Sigmoid colon (tissue), 7 donors: ENCODE results near the gene RNF7. TPM values are rescaled to one million over a fixed set of nuclear protein-coding genes. Genes with fewer than 3 reads are reported as not detected.
"Not testable (repeated sequence)": the region's sequence is repeated elsewhere in the genome, so short reads cannot be mapped to it uniquely, and the experiment has no call there.

Experiments used
- DNase-seq: peaks from one replicate; pipeline ENCODE4 v3.0.0-alpha.2; 2019
- H3K27ac ChIP-seq, 4 donors: fragments of 200-600 bp; sonication (generic); one replicate each; pipeline ENCODE4 v1.5.1; 2016 to 2019; ENCODE audit warnings: mild to moderate bottlenecking in 1 of 4
- H3K27me3 ChIP-seq, 3 donors: fragments of 200-600 bp; sonication (generic); one replicate each; pipeline ENCODE4 v1.5.1; 2019; ENCODE audit warnings: mild to moderate bottlenecking in 1 of 3
- H3K36me3 ChIP-seq, 4 donors: fragments of 200-600 bp; sonication (generic); one replicate each; pipeline ENCODE4 v1.5.1; 2016 to 2019
- H3K4me1 ChIP-seq, 4 donors: fragments of 200-600 bp; sonication (generic); one replicate each; pipeline ENCODE4 v1.5.1; 2017 to 2019
- H3K4me3 ChIP-seq, 4 donors: fragments of 200-600 bp; sonication (generic); one replicate each; pipeline ENCODE4 v1.5.1; 2017 to 2019; ENCODE audit warnings: mild to moderate bottlenecking in 2 of 4, moderate library complexity in 1 of 4
- H3K9me3 ChIP-seq, 4 donors: fragments of 200-600 bp in 3 of 4; sonication (generic) in 3 of 4; one replicate each; pipeline versions ENCODE4 v1.5.1 to v1.6.1; 2013 to 2019
- EP300 ChIP-seq, 4 donors: sonication (generic); formaldehyde crosslinking; IDR thresholded peaks; one replicate each; pipeline ENCODE4 v1.6.1; 2017; ENCODE audit warnings: antibody characterized with exemption in 4 of 4
- POLR2A ChIP-seq, 2 donors: fragments of 450-650 bp; IDR thresholded peaks; one replicate each; pipeline ENCODE4 v1.6.1; 2016; ENCODE audit warnings: antibody characterized with exemption in 2 of 2, mild to moderate bottlenecking in 2 of 2, moderate library complexity in 2 of 2
- POLR2AphosphoS5 ChIP-seq, 4 donors: sonication (generic); formaldehyde crosslinking; IDR thresholded peaks; one replicate each; pipeline ENCODE4 v1.6.1; 2017; ENCODE audit warnings: antibody characterized with exemption in 4 of 4
- WGBS, 2 donors: extraction: QIAGEN DNeasy Blood & Tissue Kit; methylation state at CpG; one replicate each; pipeline ENCODE4 v1.1.7; 2013; 5-methylcytosine and 5-hydroxymethylcytosine counted together
- intact Hi-C: fragments of 100-400 bp; cut with DNase I; formaldehyde crosslinking; loops from one replicate; pipeline ENCODE4 v1.15.1; 2023
- polyA plus RNA-seq, 3 donors: library from polyadenylated mRNA; stranded (reverse); fragments of 200-250 nt; gene quantifications; one replicate each; pipeline ENCODE4 v1.2.3, GENCODE V29; 2013
- total RNA-seq, 4 donors: library from RNA; depleted of rRNA; stranded (reverse); fragments of >200 nt; gene quantifications; one replicate each; pipeline ENCODE4 v1.1.0, GENCODE V29; 2016
- TF ChIP-seq, protein P1 (sequence below), 4 experiments: fragments of 450-650 bp in 3 of 4; fragments of 200-600 bp in 1 of 4; IDR thresholded peaks; one replicate each; pipeline ENCODE4 v1.5.1; 2016 to 2019; ENCODE audit warnings: antibody characterized with exemption in 4 of 4, mild to moderate bottlenecking in 3 of 4, moderate library complexity in 2 of 4
- donor health status: healthy with polysubstance abuse.
- donor health status: Bipolar disorder and iron deficiency.
- donor health status: healthy.

Gene RNF7
- total and polyA plus RNA-seq, 7 donors, result 87.2 to 292 (median 139) TPM

DNA sequence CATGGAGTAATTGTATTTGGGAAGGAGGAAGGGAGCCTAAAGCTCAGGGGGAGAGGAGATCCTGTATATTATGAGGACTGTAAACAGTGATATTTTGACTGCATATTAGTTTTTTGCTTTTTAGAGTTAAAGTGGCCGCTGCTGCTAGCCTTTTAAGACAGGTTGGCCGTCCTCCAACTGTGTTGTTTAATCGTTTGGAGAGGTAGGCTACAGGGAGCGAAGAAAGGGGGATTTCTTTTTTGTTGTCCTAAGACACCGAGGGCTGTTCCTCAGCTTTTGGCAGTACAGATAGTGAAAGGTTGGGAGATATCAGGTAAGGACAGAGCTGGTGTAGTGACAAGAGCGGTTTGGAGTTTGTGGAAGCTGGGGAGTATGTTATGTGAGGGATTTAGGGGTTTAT is 38.2 kb upstream of the RNF7 start:
- no peak for TF ChIP-seq EP300 (IDR thresholded peaks at IDR 0.05)
- no peak for TF ChIP-seq POLR2A (IDR thresholded peaks at IDR 0.05)
- no peak for TF ChIP-seq POLR2AphosphoS5 (IDR thresholded peaks at IDR 0.05)
- TF ChIP-seq, protein P1, sequence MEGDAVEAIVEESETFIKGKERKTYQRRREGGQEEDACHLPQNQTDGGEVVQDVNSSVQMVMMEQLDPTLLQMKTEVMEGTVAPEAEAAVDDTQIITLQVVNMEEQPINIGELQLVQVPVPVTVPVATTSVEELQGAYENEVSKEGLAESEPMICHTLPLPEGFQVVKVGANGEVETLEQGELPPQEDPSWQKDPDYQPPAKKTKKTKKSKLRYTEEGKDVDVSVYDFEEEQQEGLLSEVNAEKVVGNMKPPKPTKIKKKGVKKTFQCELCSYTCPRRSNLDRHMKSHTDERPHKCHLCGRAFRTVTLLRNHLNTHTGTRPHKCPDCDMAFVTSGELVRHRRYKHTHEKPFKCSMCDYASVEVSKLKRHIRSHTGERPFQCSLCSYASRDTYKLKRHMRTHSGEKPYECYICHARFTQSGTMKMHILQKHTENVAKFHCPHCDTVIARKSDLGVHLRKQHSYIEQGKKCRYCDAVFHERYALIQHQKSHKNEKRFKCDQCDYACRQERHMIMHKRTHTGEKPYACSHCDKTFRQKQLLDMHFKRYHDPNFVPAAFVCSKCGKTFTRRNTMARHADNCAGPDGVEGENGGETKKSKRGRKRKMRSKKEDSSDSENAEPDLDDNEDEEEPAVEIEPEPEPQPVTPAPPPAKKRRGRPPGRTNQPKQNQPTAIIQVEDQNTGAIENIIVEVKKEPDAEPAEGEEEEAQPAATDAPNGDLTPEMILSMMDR (IDR thresholded peaks at IDR 0.05), result no peak
- 58 to 64% methylated on average over 6 of the region's 6 CpGs for WGBS, 2 donors

DNA sequence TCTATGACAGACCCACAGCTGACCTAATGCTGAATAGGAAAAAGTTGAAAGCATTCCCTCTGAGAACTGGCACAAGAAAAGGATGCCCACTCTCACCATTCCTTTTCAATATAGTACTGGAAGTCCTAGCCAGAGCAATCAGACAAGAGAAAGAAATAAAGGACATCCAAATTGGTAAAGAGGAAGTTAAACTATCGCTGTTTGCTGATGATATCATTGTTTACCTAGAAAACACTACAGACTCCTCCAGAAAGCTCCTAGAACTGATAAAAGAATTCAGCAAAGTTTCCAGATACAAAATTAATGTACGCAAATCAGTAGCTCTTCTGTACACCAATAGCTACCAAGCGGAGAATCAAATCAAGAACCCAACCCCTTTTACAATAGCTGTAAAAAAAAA is 34.7 kb upstream of the RNF7 start:
- WGBS, 2 donors, result 57 to 76% methylated on average over 3 of the region's 3 CpGs

More for the DNA sequence above, 38.2 kb upstream of the RNF7 start:
- Histone ChIP-seq H3K4me1 (no peaks in the 10 kb centered on the region), H3K9me3 (no peaks in the 10 kb centered on the region), H3K27ac (no peak overlapping the region), H3K36me3 (no peaks in the 10 kb centered on the region), H3K4me3 (no peak overlapping the region), H3K27me3 (no peaks in the 10 kb centered on the region)
- intact Hi-C loops, result no loop called here
- no peak for DNase-seq

DNA sequence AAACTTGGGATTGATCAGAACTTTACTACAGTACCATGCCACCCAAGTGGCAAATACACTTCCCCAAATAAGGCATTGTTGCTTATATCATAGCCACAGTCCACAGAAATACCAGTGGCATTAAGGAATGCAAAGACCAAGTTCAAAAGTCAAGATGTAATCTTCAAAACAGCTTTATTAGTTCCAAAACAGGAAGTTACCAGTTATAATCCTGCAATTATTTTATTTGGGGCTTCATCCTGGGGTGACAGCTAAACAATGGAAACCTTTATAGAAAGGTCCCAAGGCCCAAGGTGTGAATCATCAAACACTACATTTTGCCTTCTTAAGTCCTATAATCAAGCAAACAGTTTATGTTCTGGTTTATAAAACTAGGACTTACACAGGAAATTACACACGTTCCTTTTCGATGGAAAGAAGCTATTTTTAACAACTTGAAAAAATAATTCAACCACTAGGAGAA is 30.3 kb upstream of the RNF7 start:
- H3K36me3 ChIP-seq, result no peaks in the 10 kb centered on the region
- TF ChIP-seq POLR2A (IDR thresholded peaks at IDR 0.05), result no peak
- DNase-seq, result no peak
- intact Hi-C loops, result no loop called here
- peak overlapping the region in 1 of 4 donors; percentile 42 for H3K27ac ChIP-seq
- no peak overlapping the region for H3K4me3 ChIP-seq
- H3K4me1 ChIP-seq, result peaks cover 0 to 8% (median 6%) of the 10 kb centered on the region in 4 donors
- 30 to 67% methylated on average over 2 of the region's 2 CpGs for WGBS, 2 donors
- no peaks in the 10 kb centered on the region for H3K9me3 ChIP-seq
- no peaks in the 10 kb centered on the region for H3K27me3 ChIP-seq

More for the DNA sequence above, 34.7 kb upstream of the RNF7 start:
- intact Hi-C loops, H3K36me3 ChIP-seq, DNase-seq, H3K4me3 ChIP-seq, H3K27ac ChIP-seq, H3K27me3 ChIP-seq, H3K9me3 ChIP-seq, H3K4me1 ChIP-seq: not testable (repeated sequence)

DNA sequence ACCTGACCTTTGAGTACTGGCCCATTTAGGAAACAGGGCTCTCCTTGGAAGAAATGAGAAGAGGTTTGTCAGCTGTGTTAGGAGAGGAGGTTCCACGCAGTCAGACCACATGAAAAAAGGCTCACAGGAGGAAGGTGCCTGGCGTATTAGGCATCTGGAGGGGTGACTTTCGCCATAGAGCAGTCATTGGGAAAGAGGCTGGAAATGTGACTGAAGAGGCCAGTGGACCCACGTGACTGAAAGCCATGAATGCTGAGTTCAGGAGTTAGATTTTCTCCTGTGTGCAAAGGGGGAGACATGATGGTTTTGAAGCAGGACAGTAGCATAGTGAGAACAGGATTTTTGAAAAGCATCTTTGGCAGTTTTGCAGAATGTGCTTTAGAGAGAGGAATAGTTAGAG is 29.7 kb upstream of the RNF7 start:
- Histone ChIP-seq H3K27ac (peak overlapping the region in 1 of 4 donors; percentile 42), H3K27me3 (no peaks in the 10 kb centered on the region), H3K9me3 (no peaks in the 10 kb centered on the region), H3K36me3 (no peaks in the 10 kb centered on the region), H3K4me1 (peaks cover 0 to 8% (median 6%) of the 10 kb centered on the region in 4 donors), H3K4me3 (no peak overlapping the region)
- DNase-seq, result no peak
- TF ChIP-seq POLR2A (IDR thresholded peaks at IDR 0.05), result no peak
- TF ChIP-seq, protein P1 (IDR thresholded peaks at IDR 0.05), result no peak
- no peak for TF ChIP-seq EP300 (IDR thresholded peaks at IDR 0.05)
- no peak for TF ChIP-seq POLR2AphosphoS5 (IDR thresholded peaks at IDR 0.05)
- WGBS, 2 donors, result 91% methylated on average over 4 of the region's 4 CpGs
- intact Hi-C loops, result no loop called here

DNA sequence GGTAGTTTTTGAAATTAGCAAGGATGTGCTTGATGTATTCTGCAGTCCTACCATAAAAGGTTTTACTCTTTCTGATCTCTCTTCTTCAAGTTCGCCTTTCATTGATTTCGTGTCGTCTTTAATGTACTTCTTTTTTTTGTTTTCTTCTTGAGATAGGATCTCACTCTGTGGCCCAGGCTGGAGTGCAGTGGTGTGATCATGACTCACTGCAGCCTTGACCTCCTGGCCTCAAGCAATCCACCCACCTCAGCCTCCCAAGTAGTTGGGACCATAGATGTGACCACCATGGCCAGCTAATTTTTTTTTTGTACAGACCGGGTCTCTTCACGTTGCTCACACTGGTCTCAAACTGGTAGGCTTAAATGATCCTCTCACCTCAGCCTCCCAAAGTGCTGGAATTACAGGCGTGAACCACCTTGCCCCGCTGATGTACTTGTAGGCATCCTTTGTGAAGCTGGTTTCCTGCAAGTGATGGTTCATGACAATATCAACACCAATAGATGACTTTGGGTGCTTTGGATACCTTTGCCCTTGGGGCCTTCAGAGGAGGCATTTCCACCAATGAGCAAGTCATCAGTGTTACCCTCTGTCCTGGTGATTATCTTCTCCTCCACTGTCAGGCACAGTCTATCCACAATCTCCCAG is 28.9 kb upstream of the RNF7 start:
- Histone ChIP-seq H3K4me1 (peaks cover 0 to 8% (median 6%) of the 10 kb centered on the region in 4 donors), H3K27me3 (no peaks in the 10 kb centered on the region), H3K27ac (no peak overlapping the region), H3K4me3 (no peak overlapping the region), H3K9me3 (no peaks in the 10 kb centered on the region), H3K36me3 (no peaks in the 10 kb centered on the region)
- TF ChIP-seq POLR2AphosphoS5 (IDR thresholded peaks at IDR 0.05) (no peak), EP300 (IDR thresholded peaks at IDR 0.05) (no peak)
- DNase-seq, result no peak
- intact Hi-C loops, result no loop called here
- WGBS, 2 donors, result 92 to 96% methylated on average over 7 of the region's 7 CpGs

DNA sequence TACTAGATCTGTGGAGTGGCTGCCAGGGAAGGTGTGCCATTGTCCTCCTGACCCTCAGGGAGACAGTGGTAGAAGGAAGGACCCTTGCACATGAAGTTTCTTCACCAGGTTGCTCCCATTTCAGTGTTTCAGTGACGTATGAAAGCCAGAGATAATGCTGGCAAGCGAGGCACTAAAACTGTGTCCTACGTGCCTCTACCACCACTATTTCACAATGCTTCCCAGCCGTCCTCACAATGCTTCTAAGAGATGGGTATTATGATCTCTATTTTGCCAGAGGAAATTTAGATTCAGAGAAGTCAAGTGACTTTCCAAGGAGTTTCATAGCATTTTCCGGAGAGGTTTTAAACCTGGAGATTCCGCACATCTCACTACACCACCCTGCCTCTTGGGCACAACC is 28.0 kb upstream of the RNF7 start:
- Histone ChIP-seq H3K27ac (no peak overlapping the region), H3K36me3 (no peaks in the 10 kb centered on the region), H3K4me1 (peaks cover 0 to 8% (median 6%) of the 10 kb centered on the region in 4 donors), H3K9me3 (no peaks in the 10 kb centered on the region), H3K27me3 (no peaks in the 10 kb centered on the region), H3K4me3 (no peak overlapping the region)
- intact Hi-C loops, result no loop called here
- no peak for DNase-seq
- TF ChIP-seq EP300 (IDR thresholded peaks at IDR 0.05) (no peak), POLR2AphosphoS5 (IDR thresholded peaks at IDR 0.05) (no peak), POLR2A (IDR thresholded peaks at IDR 0.05) (no peak)
- TF ChIP-seq, protein P1 (IDR thresholded peaks at IDR 0.05), result no peak
- 94 to 95% methylated on average over 6 of the region's 6 CpGs for WGBS, 2 donors
